GM10847 (cell line): ENCODE measurements around the gene DUOXA1.

Source experiments
- POLR2A ChIP-seq: IDR thresholded peaks from 2 replicates; pipeline ENCODE4 v1.6.1; 2011; ENCODE audit not compliant: insufficient read length; ENCODE audit errors: extremely low read depth

Gene DUOXA1, protein sequence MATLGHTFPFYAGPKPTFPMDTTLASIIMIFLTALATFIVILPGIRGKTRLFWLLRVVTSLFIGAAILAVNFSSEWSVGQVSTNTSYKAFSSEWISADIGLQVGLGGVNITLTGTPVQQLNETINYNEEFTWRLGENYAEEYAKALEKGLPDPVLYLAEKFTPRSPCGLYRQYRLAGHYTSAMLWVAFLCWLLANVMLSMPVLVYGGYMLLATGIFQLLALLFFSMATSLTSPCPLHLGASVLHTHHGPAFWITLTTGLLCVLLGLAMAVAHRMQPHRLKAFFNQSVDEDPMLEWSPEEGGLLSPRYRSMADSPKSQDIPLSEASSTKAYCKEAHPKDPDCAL

DNA sequence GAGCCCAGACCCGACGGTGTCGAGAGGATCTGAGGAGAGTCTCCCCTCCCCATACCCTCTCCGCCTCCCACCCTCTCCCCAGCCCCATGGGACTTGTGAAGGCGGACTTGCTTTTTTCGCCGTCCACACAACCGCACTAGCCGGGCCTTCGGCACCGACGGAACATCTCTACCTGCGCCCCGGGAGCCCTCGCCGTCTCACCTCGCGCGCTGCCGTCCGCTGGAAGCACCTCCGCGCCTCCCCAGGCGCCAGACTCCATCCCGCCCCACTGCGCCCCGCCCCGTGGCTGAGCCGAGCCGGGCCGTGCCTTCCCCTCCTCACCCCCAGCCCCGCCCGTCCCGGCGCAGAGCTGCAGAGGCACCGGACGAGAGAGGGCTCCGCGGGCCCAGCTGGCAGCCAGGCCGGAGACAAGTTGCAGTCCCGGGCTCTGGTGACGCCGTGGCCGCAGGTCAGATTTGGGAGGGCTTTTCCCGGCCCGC lies at the start of gene DUOXA1, which contains the start of gene DUOX1:
TSS of gene DUOXA1 (minus strand) at position 229 of the 479 bp plus-strand sequence. CDS start 6,865 bp downstream, outside the sequence.
TSS of gene DUOX1 (plus strand) at position 344 of the 479 bp plus-strand sequence. CDS start 1,973 bp downstream, outside the sequence.
- TF ChIP-seq POLR2A, result no peak

DNA sequence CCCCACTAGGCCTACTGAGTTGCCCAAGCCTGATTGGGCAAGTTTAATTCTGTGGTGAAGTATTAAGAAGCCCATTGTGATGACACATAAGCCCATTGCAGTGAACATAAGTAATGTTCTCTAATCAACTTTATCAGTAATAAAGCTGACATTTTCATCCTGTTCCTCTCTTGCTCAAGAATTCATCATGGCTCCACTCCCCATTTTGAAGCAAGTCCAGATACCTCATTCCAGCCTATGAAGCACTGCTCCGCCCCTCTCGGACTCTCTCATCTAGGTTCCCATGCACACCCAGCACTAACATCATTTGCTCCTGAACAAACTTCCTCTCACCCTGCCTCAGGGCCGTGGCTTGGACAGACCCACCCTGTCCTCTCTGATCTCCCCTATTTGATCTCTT lies 47.6 kb upstream of the DUOXA1 start:
- no peak for TF ChIP-seq POLR2A

DNA sequence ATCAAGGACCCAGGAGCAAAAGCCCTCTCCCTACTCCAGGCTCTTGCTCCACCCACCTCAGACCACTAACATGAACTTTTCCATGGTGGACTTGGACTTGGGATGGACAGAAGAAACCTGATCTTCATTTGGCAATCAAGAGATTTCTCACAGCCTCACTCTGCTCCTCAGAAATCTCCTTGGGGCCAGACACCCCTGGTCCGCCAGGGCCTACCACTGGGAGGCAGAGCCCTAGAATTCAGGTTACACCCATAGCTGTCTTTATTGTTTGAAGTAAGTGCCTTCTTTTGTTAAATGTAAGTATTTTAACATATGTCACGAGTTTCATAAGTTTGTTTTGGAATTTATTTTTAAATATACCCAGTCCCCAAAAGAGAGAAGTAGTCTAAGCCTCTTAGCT lies 44.9 kb upstream of the DUOXA1 start:
- no peak for TF ChIP-seq POLR2A

DNA sequence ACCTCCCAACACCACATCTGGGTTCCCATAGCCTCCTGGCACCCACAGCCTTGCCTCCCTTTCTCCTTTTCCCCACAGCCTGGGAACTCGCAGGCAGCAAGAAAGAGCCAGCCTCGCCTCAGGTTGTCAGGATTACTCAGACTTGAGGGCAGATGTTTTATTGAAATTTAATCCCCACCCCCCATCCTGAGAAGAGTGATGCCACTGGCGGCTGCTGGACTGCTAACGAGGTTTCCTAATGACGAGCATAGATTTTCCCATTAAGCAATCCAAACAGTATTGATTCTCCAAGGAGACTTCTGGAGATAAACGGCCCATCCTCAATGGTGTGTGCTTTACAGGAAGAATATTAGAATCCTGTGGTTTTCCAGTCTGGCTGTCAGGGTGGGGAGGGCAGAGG lies 44.4 kb upstream of the DUOXA1 start:
- no peak for TF ChIP-seq POLR2A

DNA sequence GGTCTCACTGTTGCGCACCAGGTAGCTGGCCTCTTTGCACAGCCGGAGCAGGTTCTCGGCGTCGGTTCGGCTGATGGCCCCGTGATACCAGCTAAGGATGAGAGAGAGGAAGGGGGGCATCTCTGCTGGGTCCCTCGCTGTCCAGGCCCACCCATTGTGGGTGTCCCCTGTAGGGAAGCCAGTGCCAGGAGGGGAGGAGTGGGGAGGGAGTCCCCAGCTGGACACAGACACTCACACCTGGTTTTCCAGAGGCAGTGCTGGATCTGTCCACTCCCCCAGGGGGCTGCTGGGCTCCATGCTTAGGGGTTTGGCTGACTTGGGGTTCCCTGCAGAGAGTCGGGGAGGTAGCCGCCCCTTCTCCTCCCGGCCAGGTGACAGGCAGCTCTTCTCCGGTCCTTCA lies 42.2 kb upstream of the DUOXA1 start:
- no peak for TF ChIP-seq POLR2A

DNA sequence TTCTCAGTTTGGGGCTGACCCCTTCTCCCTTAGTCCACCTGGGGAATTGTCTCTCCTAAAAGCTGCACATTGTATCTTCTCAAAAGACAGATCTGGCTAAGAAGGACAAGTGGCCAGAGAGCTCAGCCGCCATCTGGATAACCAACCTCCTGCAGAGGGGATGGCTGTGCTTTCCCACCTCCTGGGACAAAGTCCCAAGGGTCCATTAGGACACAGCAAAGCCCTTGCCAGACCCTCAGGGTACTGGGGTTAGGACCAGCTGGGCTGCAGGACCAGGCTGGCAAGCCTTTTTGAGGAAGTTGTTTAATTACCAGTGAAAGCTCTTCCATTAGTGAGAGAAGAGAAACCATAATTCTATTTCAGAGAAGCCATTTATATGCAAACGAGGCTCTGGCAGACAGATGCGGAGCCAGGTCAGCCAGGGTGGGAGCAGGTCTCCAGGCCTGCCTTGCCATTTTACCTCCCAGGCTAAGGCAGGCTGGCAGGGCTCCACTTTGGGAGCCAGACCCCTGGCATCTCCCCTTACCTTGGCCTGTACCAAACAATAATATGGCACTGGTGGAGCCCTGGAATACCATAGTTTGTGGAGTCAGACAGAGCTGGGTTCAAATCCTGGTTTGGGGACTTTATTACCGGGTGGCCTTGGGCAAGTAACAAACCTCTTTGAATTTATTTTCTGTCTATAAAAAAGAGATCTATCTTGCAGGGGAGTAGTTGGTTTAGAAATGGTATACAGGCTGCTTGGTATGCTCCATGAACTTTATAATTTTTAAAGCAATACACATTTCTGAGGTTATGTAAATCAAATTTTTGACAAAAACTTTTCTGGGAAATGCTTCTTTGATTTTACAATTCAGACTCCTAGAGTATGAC lies 40.2 kb upstream of the DUOXA1 start:
- no peak for TF ChIP-seq POLR2A

DNA sequence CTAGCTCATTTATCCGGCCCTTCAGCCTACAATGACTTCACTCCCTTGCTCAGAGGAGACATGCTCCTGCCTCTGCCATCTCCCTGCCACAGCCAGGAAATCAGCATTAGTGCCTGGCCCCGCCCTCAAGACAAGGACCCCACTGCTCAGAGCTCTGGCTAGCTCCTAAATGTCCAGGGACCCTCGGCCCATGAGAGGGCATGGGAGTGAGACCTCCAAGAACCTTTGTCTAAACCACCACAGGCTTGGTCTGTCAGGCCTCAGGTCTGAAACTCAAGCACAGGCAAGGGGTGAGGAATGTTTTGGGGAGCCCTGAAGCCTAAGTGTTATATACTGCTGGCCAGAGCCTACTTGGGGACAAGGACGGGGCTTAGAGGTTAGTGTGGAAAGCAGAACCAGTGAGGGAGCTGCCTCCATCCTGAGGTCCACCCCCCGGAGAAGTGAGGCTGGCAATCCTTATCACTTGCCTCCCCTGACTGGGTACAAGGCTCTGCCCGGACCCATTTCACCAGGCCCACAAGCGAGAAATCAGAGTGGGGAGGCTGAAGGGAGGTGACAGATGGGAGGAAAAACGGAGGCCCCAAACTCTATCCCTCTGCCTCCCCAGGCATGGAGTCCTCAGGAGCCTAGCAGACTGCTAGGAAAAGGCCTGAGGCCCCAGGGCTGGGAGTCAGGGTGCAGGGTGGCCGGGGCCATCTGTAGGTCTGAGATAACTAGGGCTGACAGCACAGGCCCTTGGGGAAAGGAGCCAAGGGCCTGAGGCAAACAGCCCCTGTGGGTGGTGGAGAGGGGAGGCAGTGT lies 39.3 kb upstream of the DUOXA1 start:
- no peak for TF ChIP-seq POLR2A

DNA sequence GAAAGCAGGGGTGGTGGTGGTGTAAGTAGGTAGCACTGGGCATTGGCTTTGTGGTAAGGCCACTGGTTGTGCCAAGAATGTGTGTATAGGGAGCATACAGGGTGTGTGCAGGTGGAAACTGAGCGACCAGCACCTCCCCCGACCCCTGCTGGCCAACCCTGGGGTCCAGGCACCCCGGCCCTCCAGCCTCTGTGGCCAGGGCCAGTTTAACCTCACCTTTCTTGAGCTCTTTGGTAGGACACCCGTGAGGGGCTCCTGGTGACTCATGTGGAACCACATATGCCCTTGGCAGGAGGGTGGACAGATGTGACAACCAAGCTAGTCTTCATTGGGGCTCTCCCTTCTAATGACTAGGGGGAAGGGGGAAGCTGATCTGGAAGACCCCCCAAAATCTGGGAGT lies 38.6 kb upstream of the DUOXA1 start:
- TF ChIP-seq POLR2A, result no peak

DNA sequence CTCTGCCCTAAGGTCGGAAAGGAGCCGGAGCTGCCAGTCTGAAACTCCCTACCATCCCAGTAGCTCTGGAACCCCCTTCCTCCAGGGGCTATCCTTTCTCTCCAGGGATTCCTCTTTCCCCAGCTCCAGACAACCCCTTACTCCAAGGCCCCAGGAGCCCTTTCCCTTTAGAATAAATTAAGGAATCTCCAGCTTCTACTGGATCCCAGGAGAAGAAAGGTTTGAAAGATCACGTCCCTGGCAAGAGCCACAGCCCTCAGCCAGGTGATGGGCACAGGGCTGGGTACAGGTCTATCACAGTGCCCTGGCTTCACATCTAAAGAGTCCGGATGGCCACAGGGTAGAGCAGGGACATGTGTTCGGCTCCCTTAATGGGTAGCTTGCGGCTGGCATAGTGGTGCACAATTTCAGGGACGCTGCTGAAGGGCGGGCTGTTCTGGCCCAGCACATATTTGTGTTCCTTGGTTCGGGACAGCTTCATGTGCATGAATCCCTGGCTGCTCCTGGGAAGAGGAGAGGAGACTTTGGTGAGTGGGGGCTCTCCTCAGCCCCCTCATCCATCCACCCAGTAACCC lies 38.0 kb upstream of the DUOXA1 start:
- TF ChIP-seq POLR2A, result no peak

DNA sequence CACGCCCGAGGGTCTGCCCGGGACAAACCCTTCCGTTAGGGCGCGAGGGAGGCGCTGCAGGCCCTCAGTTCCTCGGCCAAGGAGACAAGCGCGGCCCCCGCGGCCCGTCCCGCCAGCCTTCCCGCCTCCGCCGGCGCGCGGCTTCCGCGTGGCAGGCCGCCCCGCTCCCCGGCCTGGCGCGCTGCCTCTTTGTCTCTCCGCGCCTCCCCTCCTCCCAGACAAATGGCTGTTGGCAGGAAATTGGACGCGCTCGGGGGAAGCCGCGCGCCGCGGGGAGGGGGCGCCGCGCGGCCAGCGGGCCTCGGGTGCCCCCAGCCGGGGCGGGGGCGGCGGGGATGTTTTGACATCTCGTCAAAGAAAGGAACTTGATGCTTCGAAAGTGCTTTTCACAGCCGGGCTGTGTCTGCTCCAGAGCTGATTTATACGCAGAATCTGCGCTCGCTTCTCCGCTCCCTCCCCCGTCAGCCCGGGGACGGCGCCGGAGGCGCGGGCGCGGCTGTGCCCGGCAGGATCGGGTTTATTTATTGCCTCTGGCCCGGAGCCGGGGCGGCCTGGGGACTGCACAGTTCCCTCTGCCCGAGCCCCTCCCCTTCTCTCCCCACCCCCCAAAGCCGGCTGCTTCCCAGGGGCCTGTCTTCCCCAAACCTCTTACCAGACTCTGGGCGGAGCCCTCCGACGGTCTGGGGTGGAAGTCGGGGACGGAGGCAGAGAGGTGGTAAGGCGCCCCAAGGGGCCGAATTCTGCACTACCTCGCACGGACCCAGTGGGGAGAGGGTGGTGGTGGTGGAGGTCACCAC lies 37.4 kb upstream of the DUOXA1 start:
- peak; percentile 33 for TF ChIP-seq POLR2A

DNA sequence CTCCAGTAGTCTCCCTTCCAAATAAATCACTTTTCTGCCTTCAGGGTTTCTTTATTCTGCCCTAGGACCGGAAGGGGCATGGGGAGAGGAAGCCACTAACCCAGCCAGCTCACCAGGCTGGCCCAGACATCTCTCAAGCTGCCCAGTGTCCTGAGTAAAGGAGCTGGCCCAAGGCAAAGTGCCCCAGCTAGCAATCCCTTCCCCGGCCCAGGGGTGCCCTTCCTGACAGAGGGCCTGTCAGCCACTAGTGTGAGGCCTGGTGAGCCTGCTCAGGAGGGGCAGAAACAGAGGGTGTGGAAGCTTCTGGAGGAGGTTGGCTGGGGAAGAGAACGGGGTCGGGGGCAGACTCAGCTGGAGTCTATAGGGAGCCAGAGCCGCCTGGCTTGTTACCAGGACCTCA lies 35.9 kb upstream of the DUOXA1 start:
- no peak for TF ChIP-seq POLR2A

DNA sequence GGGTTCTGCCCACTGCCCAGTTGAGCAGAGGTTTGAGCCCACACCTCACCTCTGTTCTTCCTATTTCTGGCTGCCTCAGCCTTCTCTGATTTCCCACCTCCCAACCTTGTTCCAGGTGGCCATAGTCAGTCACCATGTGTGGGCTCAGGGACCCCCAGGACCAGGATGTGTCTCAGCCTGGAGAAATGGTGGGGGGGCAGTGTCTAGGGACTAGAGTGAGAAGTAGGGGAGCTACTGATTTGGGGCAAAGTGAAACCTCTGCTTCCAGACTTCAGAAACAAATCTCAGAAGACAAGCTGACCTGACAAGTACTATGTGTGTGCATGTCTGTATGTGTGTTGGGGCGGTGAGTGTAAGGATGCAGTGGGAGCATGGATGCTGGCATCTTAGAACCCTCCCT lies 35.2 kb upstream of the DUOXA1 start:
- TF ChIP-seq POLR2A, result no peak

DNA sequence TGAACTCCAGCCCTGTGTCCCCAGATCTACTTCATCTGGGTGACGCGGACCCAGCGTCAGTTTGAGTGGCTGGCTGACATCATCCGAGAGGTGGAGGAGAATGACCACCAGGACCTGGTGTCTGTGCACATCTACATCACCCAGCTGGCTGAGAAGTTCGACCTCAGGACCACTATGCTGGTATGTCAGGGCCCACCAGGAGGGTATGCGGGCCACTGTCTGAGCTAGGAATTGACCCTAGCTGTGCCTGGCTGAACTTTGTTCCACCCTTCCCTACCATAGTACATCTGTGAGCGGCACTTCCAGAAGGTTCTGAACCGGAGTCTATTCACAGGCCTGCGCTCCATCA lies 33.8 kb upstream of the DUOXA1 start:
- TF ChIP-seq POLR2A, result no peak

DNA sequence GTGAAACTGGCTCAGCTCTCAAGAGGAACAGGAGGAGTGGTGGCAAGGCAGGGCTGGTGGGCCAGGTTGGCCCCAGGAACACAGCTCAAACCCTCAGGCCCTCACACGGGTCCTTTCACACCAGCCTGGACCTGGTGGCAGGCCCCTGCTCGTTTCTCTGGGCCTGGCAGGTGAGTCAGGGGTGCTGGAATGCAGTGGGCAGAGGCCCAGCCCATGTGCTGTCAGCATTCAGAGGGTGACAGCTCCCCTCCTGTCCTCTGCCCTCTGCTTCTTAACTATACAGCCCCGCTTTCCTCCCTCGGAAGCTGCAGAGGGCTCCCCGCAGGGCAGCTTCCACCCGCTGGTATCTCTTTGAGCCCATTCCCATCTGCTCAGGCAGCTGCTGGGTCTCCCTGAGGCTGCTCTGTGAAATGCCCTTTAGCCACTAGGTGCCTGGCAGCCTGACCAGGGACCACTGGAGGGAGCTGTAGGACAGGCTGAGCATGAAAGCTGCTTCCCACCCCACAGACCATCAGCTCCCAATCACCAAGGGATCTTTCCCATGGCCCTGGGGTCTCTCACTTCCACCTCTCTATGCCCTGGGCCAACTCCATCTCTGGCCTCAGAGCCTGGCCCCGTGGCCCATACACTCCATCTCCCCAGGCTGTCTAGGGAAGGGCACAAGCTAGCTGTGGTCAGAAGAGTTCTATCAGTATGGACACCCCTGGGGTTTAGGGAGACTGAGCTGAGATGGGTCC lies 33.3 kb upstream of the DUOXA1 start:
- TF ChIP-seq POLR2A, result no peak

DNA sequence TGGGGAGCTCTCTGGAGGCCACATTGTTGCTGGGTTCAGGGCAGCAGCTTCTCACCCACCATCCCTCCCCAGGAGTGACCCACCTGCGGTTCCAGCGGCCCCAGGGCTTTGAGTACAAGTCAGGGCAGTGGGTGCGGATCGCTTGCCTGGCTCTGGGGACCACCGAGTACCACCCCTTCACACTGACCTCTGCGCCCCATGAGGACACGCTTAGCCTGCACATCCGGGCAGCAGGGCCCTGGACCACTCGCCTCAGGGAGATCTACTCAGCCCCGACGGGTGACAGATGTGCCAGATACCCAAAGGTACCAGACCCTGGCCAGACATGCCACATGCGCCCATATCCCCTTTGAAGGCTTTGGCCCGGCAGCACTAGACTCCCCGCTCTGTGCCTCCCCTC lies 32.0 kb upstream of the DUOXA1 start:
- TF ChIP-seq POLR2A, result no peak
